ENCODE measurements around the gene ORC3.

GRCh38 chr6:87541041-87541440, 48.9 kb upstream of the ORC3 start:
- TF ChIP-seq POLR2AphosphoS5 (IDR thresholded peaks at IDR 0.05; ENCODE audit: low read depth, low read length) (no peak), SIN3A (IDR thresholded peaks at IDR 0.05; ENCODE audit: borderline replicate concordance, insufficient read depth, low read length) (no peak)
